NCI-H1694 treated with DMSO at 0.1 percent for 48 hours (cell line): Measurements from ENCODE around the gene VDR.

Source experiments
- DNase-seq: peaks from one replicate; lab custom pipeline; 2025; lab: John Stamatoyannopoulos, UW

Gene VDR

DNA sequence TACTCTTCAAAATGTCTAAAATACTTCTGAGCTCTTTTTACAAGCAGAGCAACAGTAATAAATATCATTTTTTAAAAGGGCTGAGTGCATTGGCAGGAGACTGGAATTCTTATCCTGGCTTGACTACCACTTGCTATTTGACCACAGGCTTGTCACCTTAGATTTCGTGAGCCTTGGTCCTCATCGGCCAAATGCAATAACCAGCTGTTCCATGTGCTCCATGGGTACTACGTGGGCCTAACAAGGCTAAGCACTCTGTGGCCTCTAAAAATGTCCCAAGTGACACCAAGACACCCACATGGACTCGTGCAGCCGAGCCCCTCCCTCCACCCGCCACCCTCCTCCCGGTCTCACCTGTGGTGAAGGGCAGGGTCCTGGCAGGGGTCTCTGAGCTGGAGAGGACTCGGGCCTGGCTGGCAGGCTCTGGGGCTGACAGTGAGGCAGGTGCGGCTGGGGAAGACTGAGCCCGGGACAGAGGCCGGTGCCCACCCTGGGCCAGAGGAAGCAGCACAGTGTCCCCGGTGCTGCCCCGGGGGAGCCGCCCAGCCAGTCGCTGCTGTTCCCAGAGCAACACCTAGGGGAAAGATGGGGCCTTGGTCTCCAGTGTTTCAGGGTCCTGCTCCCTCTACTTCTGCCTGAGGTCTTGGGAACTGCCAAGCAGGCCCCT lies 111.6 kb downstream of the VDR start:
- DNase-seq = no peak

DNA sequence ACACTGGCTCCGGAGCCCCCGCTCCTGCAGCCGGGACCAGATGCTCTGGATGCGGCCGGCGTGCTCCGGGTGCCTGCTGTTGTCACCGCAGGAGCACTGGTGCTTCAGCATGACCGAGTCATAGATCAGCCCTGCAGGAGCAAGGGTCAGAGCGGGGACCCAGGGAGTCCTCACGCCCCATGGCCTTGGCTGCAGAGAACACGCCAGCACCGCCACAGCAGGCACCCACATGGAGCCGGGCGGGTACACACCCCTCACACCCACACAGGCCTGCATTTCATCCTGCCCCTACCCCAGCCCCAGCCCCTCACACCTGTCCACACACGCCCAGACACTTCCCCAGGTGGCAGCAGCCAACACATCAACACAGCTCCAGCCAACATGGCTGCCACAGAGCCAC lies 112.9 kb downstream of the VDR start:
- no peak for DNase-seq
